OCI-LY7 (cell line): ENCODE data around the gene MAP2K5. TPM values are rescaled to one million over a fixed set of nuclear protein-coding genes. Genes with fewer than 3 reads are reported as not detected.

ENCODE experiments used
- BruUV-seq: library from RNA; stranded (reverse); fragments of 400-500 nt; replicated peaks from 2 replicates; lab custom pipeline; 2021; lab: Mats Ljungman, UMichigan
- CTCF ChIA-PET: fragments of 300-600 bp; sonication (Branson Sonifier 250); formaldehyde crosslinking; loops from one replicate; lab custom pipeline; 2022; ENCODE audit warnings: antibody characterized with exemption; ENCODE audit not compliant: unreplicated experiment; lab: Charles Lee
- POLR2A ChIA-PET: fragments of 300-600 bp; sonication (Branson Sonifier 250); formaldehyde crosslinking; loops from one replicate; lab custom pipeline; 2022; ENCODE audit warnings: antibody characterized with exemption; lab: Charles Lee
- DNase-seq: peaks from one replicate; pipeline ENCODE4 v3.0.0-alpha.2; 2015; ENCODE audit warnings: low spot score
- H2AFZ ChIP-seq: fragments of 200-600 bp; sonication (generic), shearing (Covaris generic); 2 replicates; pipeline ENCODE4 v1.6.1; 2014; ENCODE audit warnings: mild to moderate bottlenecking, antibody characterized with exemption, low read length, moderate library complexity
- H3K27ac ChIP-seq: fragments of 200-600 bp; sonication (generic); 2 replicates; pipeline ENCODE4 v1.5.1; 2014; ENCODE audit warnings: mixed run types, low read depth, mild to moderate bottlenecking, moderate library complexity, low read length, inconsistent platforms; ENCODE audit not compliant: poor library complexity, severe bottlenecking
- H3K36me3 ChIP-seq: fragments of 200-600 bp; sonication (generic); 2 replicates; pipeline ENCODE4 v1.6.1; 2014; ENCODE audit warnings: mild to moderate bottlenecking, antibody characterized with exemption, low read length, moderate library complexity, mixed read lengths; ENCODE audit not compliant: insufficient read depth
- H3K4me1 ChIP-seq: fragments of 200-600 bp; sonication (generic); 2 replicates; pipeline ENCODE4 v1.5.1; 2014; ENCODE audit warnings: mild to moderate bottlenecking, low read length; ENCODE audit not compliant: insufficient read depth, poor library complexity, severe bottlenecking
- H3K4me2 ChIP-seq: fragments of 200-600 bp; sonication (generic); 2 replicates; pipeline ENCODE4 v1.6.1; 2014; ENCODE audit warnings: mild to moderate bottlenecking, low read length
- H3K4me3 ChIP-seq: fragments of 200-600 bp; sonication (generic); 2 replicates; pipeline ENCODE4 v1.5.1; 2014; ENCODE audit warnings: mild to moderate bottlenecking, low read depth, low read length; ENCODE audit not compliant: poor library complexity, severe bottlenecking
- H3K79me2 ChIP-seq: fragments of 200-600 bp; sonication (generic); 2 replicates; pipeline ENCODE4 v1.6.1; 2016; ENCODE audit warnings: low read depth, mild to moderate bottlenecking, low read length, moderate library complexity, mixed read lengths; ENCODE audit not compliant: insufficient read depth
- H3K9me2 ChIP-seq: fragments of 200-600 bp; sonication (generic); 2 replicates; pipeline ENCODE4 v1.6.1; 2016; ENCODE audit warnings: mild to moderate bottlenecking, low read length, mixed read lengths; ENCODE audit not compliant: insufficient read depth
- H3K9me3 ChIP-seq: fragments of 200-600 bp; sonication (generic); 2 replicates; pipeline ENCODE4 v1.6.1; 2014; ENCODE audit warnings: mild to moderate bottlenecking, mixed run types, low read length, mixed read lengths
- H4K20me1 ChIP-seq: fragments of 200-600 bp; sonication (generic); 2 replicates; pipeline ENCODE4 v1.6.1; 2014; ENCODE audit warnings: mild to moderate bottlenecking, antibody characterized with exemption, low read length, moderate library complexity, mixed read lengths; ENCODE audit not compliant: insufficient read depth
- CTCF ChIP-seq: fragments of 200-600 bp; sonication (generic); conservative IDR thresholded peaks from 2 replicates; pipeline ENCODE4 v1.5.1; 2014; ENCODE audit warnings: mild to moderate bottlenecking, antibody characterized with exemption, low read length, moderate library complexity, mixed read lengths
- EZH2phosphoT487 ChIP-seq: fragments of 200-600 bp; sonication (generic); IDR thresholded peaks from 2 replicates; pipeline ENCODE4 v1.6.1; 2018; ENCODE audit warnings: low read depth, borderline replicate concordance, mild to moderate bottlenecking, mixed run types, antibody characterized with exemption, low read length, moderate library complexity, mixed read lengths
- intact Hi-C: fragments of 100-400 bp; cut with micrococcal nuclease; formaldehyde crosslinking; loops from one replicate; pipeline ENCODE4 v1.10.0; 2022; ENCODE audit not compliant: unreplicated experiment
- total RNA-seq, 2 experiments: library from RNA; depleted of rRNA in 1 of 2; stranded (reverse); fragments of >200 nt in 1 of 2; shearing (Covaris generic) in 1 of 2; gene quantifications; 2 replicates each; pipeline ENCODE4 v1.2.3, GENCODE V29; 2014 to 2022

The MAP2K5 gene
- total RNA-seq, 2 experiments from 2014 or later, result 10.2 to 35.0 TPM

- peak overlapping the region; percentile 65 for H3K27ac ChIP-seq
- peak overlapping the region; percentile 39 for H3K4me3 ChIP-seq
- H3K4me2 ChIP-seq, result peak overlapping the region; percentile 78
- BruUV-seq, result no TSS peak
- H3K79me2 ChIP-seq, result no peaks in the 10 kb centered on the region
- peaks cover 85% of the 10 kb centered on the region for H3K4me1 ChIP-seq
- intact Hi-C loops, result loop anchor here (1.0 kb wide), 1 partner anchor 22 kb away; no protein-coding TSS in a partner anchor
- ChIA-PET CTCF (no interaction called here), POLR2A (interaction anchor here (0.6 to 2.4 kb wide), 10 partner anchors 9 to 239 kb away, joined by 3 to 7 read pairs (median 4); no protein-coding TSS in a partner anchor)
- H3K36me3 ChIP-seq, result no peaks in the 10 kb centered on the region
- TF ChIP-seq CTCF (no peak), EZH2phosphoT487 (no peak)
- H4K20me1 ChIP-seq, result no peaks in the 10 kb centered on the region
- H3K9me3 ChIP-seq, result no peaks in the 10 kb centered on the region
- peak; percentile 78 for DNase-seq
- H3K9me2 ChIP-seq, result no peaks in the 10 kb centered on the region
- peak overlapping the region; percentile 80; the same call in 1 of the 2 replicates for H2AFZ ChIP-seq
These were observed 220.3 kb downstream of the MAP2K5 start for GRCh38 chr15:67762610-67763368.

GRCh38 chr15:67765701-67766100 is 223.2 kb downstream of the MAP2K5 start:
- Histone ChIP-seq H3K79me2 (no peaks in the 10 kb centered on the region), H3K36me3 (no peaks in the 10 kb centered on the region), H2AFZ (peak overlapping the region; percentile 68; the same call in 1 of the 2 replicates), H3K4me1 (peaks cover 65% of the 10 kb centered on the region), H3K27ac (no peak overlapping the region), H3K9me2 (no peaks in the 10 kb centered on the region), H3K9me3 (no peaks in the 10 kb centered on the region), H3K4me2 (peak overlapping the region; percentile 53), H4K20me1 (no peaks in the 10 kb centered on the region), H3K4me3 (no peak overlapping the region)
- intact Hi-C loops, result no loop called here
- TF ChIP-seq EZH2phosphoT487, result no peak
- no peak for TF ChIP-seq CTCF
- DNase-seq, result no peak
- POLR2A ChIA-PET, result interaction anchor here (0.6 kb wide), 1 partner anchor 58 kb away, joined by 3 read pairs; no protein-coding TSS in a partner anchor
- CTCF ChIA-PET, result interaction anchor here (1.1 kb wide), 1 partner anchor 19 kb away, joined by 3 read pairs; no protein-coding TSS in a partner anchor
- no TSS peak for BruUV-seq

GRCh38 chr15:67766968-67767367 is 224.5 kb downstream of the MAP2K5 start:
- TF ChIP-seq EZH2phosphoT487 (no peak), CTCF (no peak)
- intact Hi-C loops, result no loop called here
- ChIA-PET POLR2A (interaction anchor here (1.3 kb wide), 1 partner anchor 16 kb away, joined by 4 read pairs; no protein-coding TSS in a partner anchor), CTCF (no interaction called here)
- Histone ChIP-seq H3K9me3 (no peaks in the 10 kb centered on the region), H3K27ac (peak overlapping the region; percentile 15), H3K4me1 (peaks cover 52% of the 10 kb centered on the region), H3K4me3 (peak overlapping the region; percentile 3), H2AFZ (peak overlapping the region; percentile 68; the same call in 1 of the 2 replicates), H3K9me2 (no peaks in the 10 kb centered on the region), H3K36me3 (no peaks in the 10 kb centered on the region), H3K79me2 (no peaks in the 10 kb centered on the region), H3K4me2 (peak overlapping the region; percentile 53), H4K20me1 (no peaks in the 10 kb centered on the region)
- DNase-seq, result peak; percentile 42
- no TSS peak for BruUV-seq
